Measurements from ENCODE around the gene ZNF808.
A peak's percentile ranks its signal among the peaks of the same experiment; 100 is the strongest.
"Not testable (repeated sequence)": the region's sequence is repeated elsewhere in the genome, so short reads cannot be mapped to it uniquely, and the experiment has no call there.

The ZNF808 gene

GRCh38 chr19:52527134-52527955 lies at the start of gene ZNF808:
Gene ZNF808, plus strand, starts transcription at chr19:52527668. Its CDS starts 15,617 bp downstream, at chr19:52543285.
- intact Hi-C loops (cut with DNase I): loop anchor here (1.0 kb wide), 1 partner anchor 43 kb away; the partner anchor contains the start of gene ZNF701
- DNase-seq: peak; percentile 77 to 97 (median 90)

DNA sequence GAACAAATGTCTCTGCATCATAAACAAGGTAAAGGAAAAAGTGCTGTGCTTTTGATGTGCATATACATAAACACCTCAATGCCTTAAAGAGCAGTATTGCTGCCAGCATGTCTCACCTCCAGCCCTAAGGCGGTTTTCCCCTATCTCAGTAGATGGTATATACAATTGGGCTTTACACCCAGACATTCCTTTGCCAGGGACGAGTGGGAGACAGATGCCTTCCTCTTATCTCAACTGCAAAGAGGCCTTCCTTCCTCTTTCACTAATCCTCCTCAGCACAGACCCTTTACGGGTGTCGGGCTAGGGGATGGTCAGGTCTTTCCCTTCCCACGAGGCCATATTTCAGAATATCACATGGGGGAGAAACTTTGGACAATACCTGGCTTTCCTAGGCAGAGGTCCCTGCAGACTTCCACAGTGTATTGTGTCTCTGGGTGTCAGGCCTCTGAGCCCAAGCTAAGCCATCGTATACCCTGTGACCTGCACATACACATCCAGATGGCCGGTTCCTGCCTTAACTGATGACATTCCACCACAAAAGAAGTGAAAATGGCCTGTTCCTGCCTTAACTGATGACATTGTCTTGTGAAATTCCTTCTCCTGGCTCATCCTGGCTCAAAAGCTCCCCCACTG lies 43.2 kb upstream of the ZNF808 start:
- DNase-seq; intact Hi-C loops (cut with DNase I): not testable (repeated sequence)

GRCh38 chr19:52485064-52485463 lies 42.4 kb upstream of the ZNF808 start:
- intact Hi-C loops (cut with DNase I); DNase-seq: not testable (repeated sequence)

DNA sequence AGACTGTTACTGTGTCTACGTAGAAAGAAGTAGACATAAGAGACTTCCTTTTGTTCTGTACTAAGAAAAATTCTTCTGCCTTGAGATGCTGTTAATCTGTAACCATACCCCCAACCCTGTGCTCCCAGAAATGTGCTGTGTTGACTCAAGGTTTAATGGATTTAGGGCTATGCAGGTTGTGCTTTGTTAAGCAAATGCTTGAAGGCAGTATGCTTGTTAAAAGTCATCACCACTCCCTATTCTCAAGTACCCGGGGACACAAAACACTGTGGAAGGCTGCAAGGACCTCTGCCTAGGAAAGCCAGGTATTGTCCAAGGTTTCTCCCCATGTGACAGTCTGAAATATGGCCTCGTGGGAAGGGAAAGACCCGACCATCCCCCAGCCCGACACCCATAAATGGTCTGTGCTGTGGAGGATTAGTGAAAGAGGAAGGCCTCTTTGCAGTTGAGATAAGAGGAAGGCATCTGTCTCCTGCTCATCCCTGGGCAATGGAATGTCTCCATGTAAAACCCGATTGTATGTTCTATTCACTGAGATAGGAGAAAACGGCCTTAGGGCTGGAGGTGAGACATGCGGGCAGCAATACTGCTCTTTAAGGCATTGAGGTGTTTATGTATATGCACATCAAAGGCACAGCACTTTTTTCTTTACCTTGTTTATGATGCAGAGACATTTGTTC lies 41.8 kb upstream of the ZNF808 start:
- DNase-seq; intact Hi-C loops (cut with DNase I): not testable (repeated sequence)

DNA sequence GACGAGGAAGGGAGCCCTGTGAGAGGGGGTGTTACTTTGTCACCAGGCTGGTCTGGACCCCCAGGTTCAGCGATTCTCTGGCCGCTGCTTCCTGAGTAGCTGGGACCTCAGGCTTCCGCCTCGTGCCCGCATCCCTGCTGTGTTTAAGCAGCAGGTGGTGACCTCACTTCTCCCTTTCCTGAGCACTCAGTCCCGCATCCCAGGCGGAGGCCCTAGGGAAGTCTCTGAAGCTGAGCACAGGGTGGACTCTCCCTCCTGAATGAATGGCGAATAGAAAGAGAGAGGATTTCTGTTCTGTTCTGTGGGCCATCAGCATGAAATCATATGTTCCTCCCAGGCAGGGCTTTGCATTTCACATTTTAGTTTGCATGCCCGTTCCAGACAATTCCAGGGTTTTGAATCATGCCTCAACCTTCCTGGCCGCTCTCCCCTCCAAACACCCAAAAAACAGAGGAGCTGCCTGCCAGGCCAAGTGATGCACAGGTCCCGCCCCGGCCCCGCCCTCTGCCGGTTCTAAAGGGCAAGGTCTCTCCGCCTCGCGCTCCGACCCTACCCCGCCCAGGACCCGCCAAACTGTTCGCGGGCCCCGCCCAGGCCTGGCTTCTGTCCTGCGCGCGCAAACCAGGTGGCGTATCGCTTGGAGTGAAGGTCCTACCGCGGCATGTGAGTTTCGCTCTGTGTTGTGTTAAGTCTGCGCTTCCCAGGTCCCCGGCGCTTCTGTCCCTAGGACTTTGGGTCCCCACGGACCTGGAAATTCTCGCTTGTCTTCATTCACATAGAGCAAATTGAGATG lies 35.1 kb upstream of the ZNF808 start:
- intact Hi-C loops (cut with DNase I): no loop called here
- no peak for DNase-seq

DNA sequence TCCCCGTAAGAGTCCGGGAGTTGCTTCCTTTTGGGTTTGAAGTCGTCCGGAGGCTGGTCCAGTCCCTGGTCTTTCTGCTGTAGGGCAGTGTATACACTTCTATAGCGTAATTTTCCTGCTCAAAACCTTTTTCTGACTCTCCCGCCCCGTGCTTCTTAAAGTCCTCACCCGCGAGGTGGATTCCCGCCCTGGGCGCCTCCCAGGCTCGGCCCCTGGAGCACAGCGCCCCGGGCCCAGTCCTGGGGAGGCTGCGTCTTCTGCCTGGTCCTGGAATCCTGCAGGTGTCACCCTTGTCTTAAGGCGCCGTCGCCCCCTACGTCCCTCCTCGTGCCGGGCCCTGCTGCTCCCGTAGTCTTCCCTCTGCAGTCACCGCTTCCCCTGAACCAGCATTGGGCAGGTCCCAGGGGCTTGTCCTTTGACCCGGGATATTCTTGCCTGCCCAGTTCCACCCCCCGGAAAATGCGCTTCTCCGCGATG lies 34.4 kb upstream of the ZNF808 start:
- intact Hi-C loops (cut with DNase I): no loop called here
- DNase-seq: no peak

DNA sequence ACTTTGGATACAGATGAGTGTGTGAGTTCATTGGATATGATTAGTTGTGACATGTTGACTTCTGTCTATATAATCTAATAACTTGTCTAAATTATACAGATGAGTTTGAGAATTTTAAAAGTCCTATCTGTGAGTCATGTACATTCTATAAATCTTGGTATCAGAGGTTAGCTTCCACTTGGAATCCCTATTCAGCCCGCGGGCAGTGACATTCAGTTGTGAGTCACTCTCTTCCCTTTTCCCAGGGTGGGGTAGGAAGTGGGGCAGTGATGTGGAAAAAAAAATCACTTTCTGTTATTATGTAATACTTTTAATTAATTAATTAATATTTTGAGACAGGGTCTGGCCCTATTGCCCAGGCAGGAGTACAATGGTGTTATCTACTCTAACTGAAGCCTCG lies 33.0 kb upstream of the ZNF808 start:
- intact Hi-C loops (cut with DNase I): no loop called here
- DNase-seq: no peak

GRCh38 chr19:52498571-52498970 lies 28.9 kb upstream of the ZNF808 start:
- intact Hi-C loops (cut with DNase I): no loop called here
- DNase-seq: no peak

- DNase-seq; intact Hi-C loops (cut with DNase I): not testable (repeated sequence)
These were observed 27.0 kb upstream of the ZNF808 start for GRCh38 chr19:52500474-52500873.

DNA sequence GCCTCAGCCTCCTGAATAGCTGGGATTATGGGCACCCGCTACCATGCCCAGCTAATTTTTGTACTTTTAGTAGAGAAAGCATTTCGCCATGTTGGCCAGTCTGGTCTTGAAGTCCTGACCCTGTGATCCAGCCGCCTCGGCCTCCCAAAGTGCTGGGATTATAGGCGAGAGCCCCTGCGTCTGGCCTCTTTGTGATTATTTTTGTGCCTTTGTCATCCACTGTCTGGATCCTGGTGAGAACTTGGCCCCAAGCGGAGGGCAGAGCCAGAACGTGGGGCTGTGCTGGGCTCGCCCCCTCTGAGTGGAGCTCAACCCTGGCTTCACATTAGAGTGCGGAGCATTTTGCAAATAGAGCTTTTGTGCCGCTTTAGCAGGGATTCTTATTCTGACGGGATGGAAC lies 26.5 kb upstream of the ZNF808 start:
- intact Hi-C loops (cut with DNase I): not testable (repeated sequence)

GRCh38 chr19:52507266-52507665 lies 20.2 kb upstream of the ZNF808 start:
- DNase-seq: no peak
- intact Hi-C loops (cut with DNase I): no loop called here

More for the DNA sequence above, 26.5 kb upstream of the ZNF808 start:
- not testable (repeated sequence) for DNase-seq

DNA sequence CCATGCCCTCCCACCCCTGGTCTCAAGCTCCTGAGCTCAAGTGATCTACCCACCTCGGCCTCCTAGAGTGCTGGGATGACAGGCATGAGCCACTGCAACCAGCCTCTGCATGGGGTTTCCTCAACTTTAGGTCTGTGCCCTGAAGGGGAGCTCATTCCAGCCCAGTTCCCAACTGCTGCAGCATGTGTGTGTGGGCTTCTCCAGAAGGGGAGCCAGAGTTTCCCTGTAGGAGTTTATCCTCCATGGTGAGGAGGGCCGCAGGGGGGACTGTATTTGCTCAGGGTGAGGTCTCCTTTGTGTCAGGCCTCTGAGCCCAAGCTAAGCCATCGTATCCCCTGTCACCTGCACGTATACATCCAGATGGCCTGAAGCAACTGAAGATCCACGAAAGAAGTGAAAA lies 11.3 kb upstream of the ZNF808 start:
- DNase-seq: no peak
- intact Hi-C loops (cut with DNase I): no loop called here

DNA sequence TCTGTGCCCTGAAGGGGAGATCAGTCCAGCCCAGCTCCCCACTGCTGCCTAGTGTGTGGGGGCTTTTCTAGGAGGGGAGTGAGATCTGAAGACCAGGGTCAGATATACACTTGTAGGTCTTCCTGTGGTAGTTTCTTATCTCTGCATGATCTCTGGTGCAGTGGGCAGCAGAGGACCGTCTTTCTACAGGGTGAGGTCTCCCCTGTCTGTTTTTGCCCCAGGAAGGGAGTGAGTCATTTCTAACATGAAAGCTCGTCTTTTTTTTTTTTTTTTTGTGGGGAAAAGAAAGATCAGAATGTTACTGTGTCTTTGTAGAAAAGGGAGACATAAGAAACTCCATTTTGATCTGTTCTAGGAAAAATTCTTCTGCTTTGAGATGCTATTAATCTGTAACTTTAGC lies 8.8 kb upstream of the ZNF808 start:
- intact Hi-C loops (cut with DNase I): no loop called here
- no peak for DNase-seq

- DNase-seq; intact Hi-C loops (cut with DNase I): not testable (repeated sequence)
These were observed 8.3 kb upstream of the ZNF808 start for GRCh38 chr19:52519175-52519574.

- intact Hi-C loops (cut with DNase I): no loop called here
- no peak for DNase-seq
These were observed 7.5 kb upstream of the ZNF808 start for GRCh38 chr19:52520013-52520412.

DNA sequence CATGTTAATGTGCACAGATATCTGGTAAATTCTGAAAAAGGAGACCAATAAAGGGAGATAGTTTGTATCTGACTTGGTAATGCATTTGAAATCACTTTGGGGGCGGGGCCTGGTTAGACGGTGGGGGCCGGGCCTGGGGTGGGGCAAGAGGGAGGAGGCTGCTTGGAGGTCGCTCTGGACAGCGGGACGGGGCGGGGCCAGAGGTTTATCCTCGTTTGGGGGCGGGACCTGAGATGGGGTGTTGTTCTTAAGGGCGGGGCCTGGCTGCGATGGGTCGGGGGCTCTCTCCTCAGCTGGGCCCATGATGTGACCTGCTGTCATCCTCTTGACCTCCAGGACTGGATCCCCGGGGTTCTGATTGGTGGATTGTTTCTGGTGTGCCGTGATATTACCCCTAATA lies 4.9 kb upstream of the ZNF808 start:
- DNase-seq: no peak
- intact Hi-C loops (cut with DNase I): no loop called here

GRCh38 chr19:52524086-52524485 lies 3.4 kb upstream of the ZNF808 start:
- intact Hi-C loops (cut with DNase I): no loop called here
- no peak for DNase-seq

DNA sequence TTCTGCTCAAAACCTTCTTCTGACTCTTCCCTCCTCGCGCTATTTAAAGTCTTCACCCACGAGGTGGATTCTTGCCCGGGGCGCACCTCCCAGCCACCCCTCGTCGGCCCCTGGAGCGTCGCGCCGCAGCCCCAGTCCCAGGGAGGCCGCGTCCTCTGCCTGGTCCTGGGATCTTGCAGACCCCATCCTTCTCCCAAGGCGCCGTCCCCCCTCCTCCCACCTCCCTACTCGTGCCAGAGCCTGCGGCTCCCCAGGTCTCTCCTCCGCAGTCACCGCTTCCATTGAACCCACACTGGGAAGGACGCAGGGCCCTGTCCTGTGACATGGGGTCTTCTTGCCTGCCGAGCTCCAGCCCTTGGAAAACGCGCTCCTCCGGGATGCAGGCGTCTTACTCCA lies 486 bp downstream of the ZNF808 start:
- intact Hi-C loops (cut with DNase I): loop anchor here (1.0 kb wide), 1 partner anchor 42 kb away; the partner anchor contains the start of gene ZNF701
- peak in 3 of 10 donors; percentile 7 to 82 (median 17) for DNase-seq

- intact Hi-C loops (cut with DNase I): no loop called here
- no peak for DNase-seq
These were observed 5.0 kb downstream of the ZNF808 start for GRCh38 chr19:52532480-52532879.

GRCh38 chr19:52533901-52534300 lies 6.4 kb downstream of the ZNF808 start:
- DNase-seq: no peak
- intact Hi-C loops (cut with DNase I): no loop called here
